D721Med (cell line): ENCODE results near the gene TEDC2.

Experiments used
- DNase-seq: peaks from one replicate; pipeline ENCODE4 v3.0.0; 2011; ENCODE audit warnings: low spot score; ENCODE audit not compliant: insufficient read length
- FAIRE-seq: peaks from 2 replicates; lab custom pipeline; 2011; peaks lifted over from hg19 to GRCh38; lab: Jason Lieb, UNC
- TF ChIP-seq, protein P1 (sequence below): IDR thresholded peaks from 2 replicates; pipeline ENCODE4 v1.5.1; 2012; ENCODE audit warnings: mild to moderate bottlenecking, control low read depth; ENCODE audit not compliant: insufficient read depth; ENCODE audit errors: missing control alignments

The TEDC2 gene

DNA sequence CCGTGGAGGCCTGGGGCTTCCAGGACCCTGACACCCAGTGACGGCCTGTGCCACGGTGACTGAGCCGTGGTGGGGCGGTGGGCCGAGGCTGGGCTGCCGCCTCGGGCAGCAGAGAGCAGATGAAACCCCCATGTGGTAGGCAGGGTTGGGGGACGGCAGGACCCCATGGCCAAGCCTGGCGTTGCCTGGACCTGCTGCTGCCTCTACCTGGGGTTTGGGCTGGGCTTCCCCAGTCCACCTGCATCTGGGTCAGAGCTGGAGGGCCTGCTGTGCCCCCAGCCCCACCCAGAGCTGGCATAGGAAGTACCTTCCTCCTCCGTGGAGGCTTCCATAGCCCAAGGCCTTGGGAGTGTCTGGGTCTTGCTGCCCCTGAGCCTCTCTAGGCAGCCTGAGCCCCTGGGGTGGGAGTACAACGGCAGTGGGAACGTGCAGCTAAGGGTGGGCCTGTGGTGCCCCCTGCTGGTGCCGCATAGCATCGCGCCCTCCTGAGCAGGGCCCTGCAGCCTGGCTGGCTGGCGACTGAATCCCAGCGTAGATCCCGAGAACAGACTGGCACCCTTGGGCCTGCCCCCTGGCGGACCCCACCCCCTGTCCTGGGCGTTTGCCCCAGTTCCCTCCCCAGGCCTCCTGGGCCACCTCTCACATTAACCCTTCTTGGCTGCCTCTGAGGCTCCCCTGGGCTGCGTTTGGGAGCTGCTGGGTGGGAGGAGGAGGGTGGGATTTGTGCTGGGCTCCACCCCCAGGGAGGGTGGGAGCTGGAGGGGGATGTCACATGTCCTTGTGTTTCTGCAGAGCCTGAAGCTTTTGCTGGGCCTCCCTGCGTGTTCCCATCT lies 41.2 kb downstream of the TEDC2 start:
- DNase-seq (peak; percentile 91), FAIRE-seq (no peak)
- TF ChIP-seq, protein P1, sequence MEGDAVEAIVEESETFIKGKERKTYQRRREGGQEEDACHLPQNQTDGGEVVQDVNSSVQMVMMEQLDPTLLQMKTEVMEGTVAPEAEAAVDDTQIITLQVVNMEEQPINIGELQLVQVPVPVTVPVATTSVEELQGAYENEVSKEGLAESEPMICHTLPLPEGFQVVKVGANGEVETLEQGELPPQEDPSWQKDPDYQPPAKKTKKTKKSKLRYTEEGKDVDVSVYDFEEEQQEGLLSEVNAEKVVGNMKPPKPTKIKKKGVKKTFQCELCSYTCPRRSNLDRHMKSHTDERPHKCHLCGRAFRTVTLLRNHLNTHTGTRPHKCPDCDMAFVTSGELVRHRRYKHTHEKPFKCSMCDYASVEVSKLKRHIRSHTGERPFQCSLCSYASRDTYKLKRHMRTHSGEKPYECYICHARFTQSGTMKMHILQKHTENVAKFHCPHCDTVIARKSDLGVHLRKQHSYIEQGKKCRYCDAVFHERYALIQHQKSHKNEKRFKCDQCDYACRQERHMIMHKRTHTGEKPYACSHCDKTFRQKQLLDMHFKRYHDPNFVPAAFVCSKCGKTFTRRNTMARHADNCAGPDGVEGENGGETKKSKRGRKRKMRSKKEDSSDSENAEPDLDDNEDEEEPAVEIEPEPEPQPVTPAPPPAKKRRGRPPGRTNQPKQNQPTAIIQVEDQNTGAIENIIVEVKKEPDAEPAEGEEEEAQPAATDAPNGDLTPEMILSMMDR: peak; percentile 90

- TF ChIP-seq, protein P1: no peak
- FAIRE-seq (no peak), DNase-seq (no peak)
These were observed 42.3 kb downstream of the TEDC2 start for GRCh38 chr16:2501946-2502895.

GRCh38 chr16:2505695-2506094 lies 45.8 kb downstream of the TEDC2 start:
- FAIRE-seq: no peak
- TF ChIP-seq, protein P1: no peak
- no peak for DNase-seq

- TF ChIP-seq, protein P1: no peak
- FAIRE-seq: no peak
- no peak for DNase-seq
These were observed 47.2 kb downstream of the TEDC2 start for GRCh38 chr16:2507052-2507659.

DNA sequence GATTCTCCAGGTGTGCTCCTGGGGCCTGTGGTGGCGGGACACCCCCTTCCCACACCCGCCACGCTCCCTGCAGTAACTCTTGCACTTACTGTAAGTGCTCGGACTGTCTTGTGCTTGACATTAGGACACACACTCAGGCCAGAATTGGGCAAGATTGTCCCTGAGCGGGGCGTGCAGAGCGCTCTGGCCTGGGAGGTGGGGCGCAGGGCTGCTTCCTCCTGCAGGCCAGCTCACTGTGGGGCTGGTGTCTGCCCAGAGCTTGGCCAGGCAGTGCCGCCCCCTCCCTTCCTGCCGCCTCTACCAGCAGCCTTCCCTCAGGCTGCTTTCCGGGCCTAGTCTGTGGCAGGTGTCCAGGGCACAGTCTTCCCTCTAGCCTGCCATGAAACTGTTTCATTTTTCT lies 47.8 kb downstream of the TEDC2 start:
- TF ChIP-seq, protein P1: no peak
- DNase-seq (no peak), FAIRE-seq (no peak)

GRCh38 chr16:2508722-2509400 lies 49.0 kb downstream of the TEDC2 start:
- TF ChIP-seq, protein P1: no peak
- FAIRE-seq (no peak), DNase-seq (no peak)
